ENCODE data around the gene DIS3.
"Not testable (repeated sequence)": the region's sequence is repeated elsewhere in the genome, so short reads cannot be mapped to it uniquely, and the experiment has no call there.

DNA sequence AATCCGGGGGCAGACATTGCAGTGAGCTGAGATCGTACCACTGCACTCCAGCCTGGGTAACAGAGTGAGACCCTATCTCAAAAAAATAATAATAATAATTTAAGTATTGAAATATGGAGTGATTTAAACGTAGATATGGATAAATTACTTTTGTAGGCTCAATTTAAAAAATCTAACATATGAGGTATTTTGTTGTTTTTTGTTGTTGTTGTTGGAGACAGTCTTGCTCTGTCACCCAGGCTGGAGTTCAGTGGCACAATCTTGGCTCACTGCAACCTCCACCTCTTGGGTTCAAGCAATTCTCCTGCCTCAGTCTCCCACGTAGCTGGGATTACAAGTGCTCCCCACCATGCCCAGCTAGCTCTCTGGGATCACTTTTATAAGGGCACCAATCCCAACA is 3.0 kb upstream of the DIS3 start:
- not testable (repeated sequence) for TF ChIP-seq POLR2AphosphoS5 (IDR thresholded peaks at IDR 0.05)
- TF ChIP-seq, protein P1, sequence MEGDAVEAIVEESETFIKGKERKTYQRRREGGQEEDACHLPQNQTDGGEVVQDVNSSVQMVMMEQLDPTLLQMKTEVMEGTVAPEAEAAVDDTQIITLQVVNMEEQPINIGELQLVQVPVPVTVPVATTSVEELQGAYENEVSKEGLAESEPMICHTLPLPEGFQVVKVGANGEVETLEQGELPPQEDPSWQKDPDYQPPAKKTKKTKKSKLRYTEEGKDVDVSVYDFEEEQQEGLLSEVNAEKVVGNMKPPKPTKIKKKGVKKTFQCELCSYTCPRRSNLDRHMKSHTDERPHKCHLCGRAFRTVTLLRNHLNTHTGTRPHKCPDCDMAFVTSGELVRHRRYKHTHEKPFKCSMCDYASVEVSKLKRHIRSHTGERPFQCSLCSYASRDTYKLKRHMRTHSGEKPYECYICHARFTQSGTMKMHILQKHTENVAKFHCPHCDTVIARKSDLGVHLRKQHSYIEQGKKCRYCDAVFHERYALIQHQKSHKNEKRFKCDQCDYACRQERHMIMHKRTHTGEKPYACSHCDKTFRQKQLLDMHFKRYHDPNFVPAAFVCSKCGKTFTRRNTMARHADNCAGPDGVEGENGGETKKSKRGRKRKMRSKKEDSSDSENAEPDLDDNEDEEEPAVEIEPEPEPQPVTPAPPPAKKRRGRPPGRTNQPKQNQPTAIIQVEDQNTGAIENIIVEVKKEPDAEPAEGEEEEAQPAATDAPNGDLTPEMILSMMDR (IDR thresholded peaks at IDR 0.05) = not testable (repeated sequence)
